SK-N-SH treated with all-trans-retinoic acid at 6 μM for 48 hours (cell line): ENCODE data around the gene GRIA2.

ENCODE experiments used
- ARNTL ChIP-seq: fragments of 450-650 bp; formaldehyde crosslinking; IDR thresholded peaks from 2 replicates; pipeline ENCODE4 v1.5.0; 2020; ENCODE audit warnings: low read depth, mild to moderate bottlenecking, moderate library complexity, borderline replicate concordance
- BACH2 ChIP-seq: fragments of 250-450 bp; sonication (Bioruptor Pico); IDR thresholded peaks from 2 replicates; pipeline ENCODE4 v1.9.0; 2021; ENCODE audit warnings: mild to moderate bottlenecking, borderline replicate concordance
- CREB5 ChIP-seq: fragments of 250-450 bp; sonication (Bioruptor Pico); IDR thresholded peaks from 2 replicates; pipeline ENCODE4 v1.5.1; 2020; ENCODE audit warnings: low read depth, mild to moderate bottlenecking, moderate library complexity
- ESRRG ChIP-seq: fragments of 250-450 bp; sonication (Bioruptor Pico); IDR thresholded peaks from 2 replicates; pipeline ENCODE4 v1.6.1; 2021; ENCODE audit warnings: mild to moderate bottlenecking
- GLIS3 ChIP-seq: fragments of 250-450 bp; sonication (Bioruptor Pico); IDR thresholded peaks from 2 replicates; pipeline ENCODE4 v1.5.0; 2020; ENCODE audit warnings: mild to moderate bottlenecking, moderate library complexity
- ZC3H10 ChIP-seq: fragments of 250-450 bp; sonication (Bioruptor Pico); IDR thresholded peaks from 2 replicates; pipeline ENCODE4 v1.5.1; 2021; ENCODE audit warnings: mild to moderate bottlenecking, moderate library complexity
- ZFP3 ChIP-seq: fragments of 250-450 bp; sonication (Bioruptor Pico); IDR thresholded peaks from 2 replicates; pipeline ENCODE4 v1.5.0; 2020; ENCODE audit warnings: mild to moderate bottlenecking, moderate library complexity
- ZFP30 ChIP-seq: fragments of 450-650 bp; formaldehyde crosslinking; IDR thresholded peaks from 2 replicates; pipeline ENCODE4 v1.5.0; 2022; ENCODE audit warnings: mild to moderate bottlenecking, moderate library complexity
- ZNF565 ChIP-seq: fragments of 450-650 bp; formaldehyde crosslinking; conservative IDR thresholded peaks from 2 replicates; pipeline ENCODE4 v1.5.0; 2020; ENCODE audit warnings: low read depth, mild to moderate bottlenecking, moderate library complexity
- TF ChIP-seq, protein P1 (sequence below): fragments of 250-450 bp; sonication (Bioruptor Pico); IDR thresholded peaks from 2 replicates; pipeline ENCODE4 v1.5.1; 2021; ENCODE audit warnings: mild to moderate bottlenecking, moderate library complexity
- TF ChIP-seq, protein P2 (sequence below): fragments of 250-450 bp; sonication (Bioruptor Pico); IDR thresholded peaks from 2 replicates; pipeline ENCODE4 v1.8.0; 2020; ENCODE audit warnings: mild to moderate bottlenecking, moderate library complexity, borderline replicate concordance
- TF ChIP-seq, protein P3 (sequence below): fragments of 250-450 bp; sonication (Bioruptor Pico); IDR thresholded peaks from 2 replicates; pipeline ENCODE4 v1.8.0; 2021; ENCODE audit warnings: low read depth, mild to moderate bottlenecking, moderate library complexity, borderline replicate concordance

GRCh38 chr4:157358851-157359250 lies 138.3 kb downstream of the GRIA2 start:
- TF ChIP-seq ARNTL (CRISPR knock-in tag), result no peak
- TF ChIP-seq GLIS3 (CRISPR knock-in tag), result no peak
- TF ChIP-seq CREB5, result no peak
- no peak for TF ChIP-seq ZNF565 (CRISPR knock-in tag)
- TF ChIP-seq ZC3H10 (CRISPR knock-in tag), result no peak
- no peak for TF ChIP-seq ZFP30 (CRISPR knock-in tag)
- TF ChIP-seq, protein P1, sequence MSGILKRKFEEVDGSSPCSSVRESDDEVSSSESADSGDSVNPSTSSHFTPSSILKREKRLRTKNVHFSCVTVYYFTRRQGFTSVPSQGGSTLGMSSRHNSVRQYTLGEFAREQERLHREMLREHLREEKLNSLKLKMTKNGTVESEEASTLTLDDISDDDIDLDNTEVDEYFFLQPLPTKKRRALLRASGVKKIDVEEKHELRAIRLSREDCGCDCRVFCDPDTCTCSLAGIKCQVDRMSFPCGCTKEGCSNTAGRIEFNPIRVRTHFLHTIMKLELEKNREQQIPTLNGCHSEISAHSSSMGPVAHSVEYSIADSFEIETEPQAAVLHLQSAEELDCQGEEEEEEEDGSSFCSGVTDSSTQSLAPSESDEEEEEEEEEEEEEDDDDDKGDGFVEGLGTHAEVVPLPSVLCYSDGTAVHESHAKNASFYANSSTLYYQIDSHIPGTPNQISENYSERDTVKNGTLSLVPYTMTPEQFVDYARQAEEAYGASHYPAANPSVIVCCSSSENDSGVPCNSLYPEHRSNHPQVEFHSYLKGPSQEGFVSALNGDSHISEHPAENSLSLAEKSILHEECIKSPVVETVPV (CRISPR knock-in tag), result no peak
- TF ChIP-seq, protein P2, sequence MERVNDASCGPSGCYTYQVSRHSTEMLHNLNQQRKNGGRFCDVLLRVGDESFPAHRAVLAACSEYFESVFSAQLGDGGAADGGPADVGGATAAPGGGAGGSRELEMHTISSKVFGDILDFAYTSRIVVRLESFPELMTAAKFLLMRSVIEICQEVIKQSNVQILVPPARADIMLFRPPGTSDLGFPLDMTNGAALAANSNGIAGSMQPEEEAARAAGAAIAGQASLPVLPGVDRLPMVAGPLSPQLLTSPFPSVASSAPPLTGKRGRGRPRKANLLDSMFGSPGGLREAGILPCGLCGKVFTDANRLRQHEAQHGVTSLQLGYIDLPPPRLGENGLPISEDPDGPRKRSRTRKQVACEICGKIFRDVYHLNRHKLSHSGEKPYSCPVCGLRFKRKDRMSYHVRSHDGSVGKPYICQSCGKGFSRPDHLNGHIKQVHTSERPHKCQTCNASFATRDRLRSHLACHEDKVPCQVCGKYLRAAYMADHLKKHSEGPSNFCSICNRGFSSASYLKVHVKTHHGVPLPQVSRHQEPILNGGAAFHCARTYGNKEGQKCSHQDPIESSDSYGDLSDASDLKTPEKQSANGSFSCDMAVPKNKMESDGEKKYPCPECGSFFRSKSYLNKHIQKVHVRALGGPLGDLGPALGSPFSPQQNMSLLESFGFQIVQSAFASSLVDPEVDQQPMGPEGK (CRISPR knock-in tag), result no peak
- TF ChIP-seq, protein P3, sequence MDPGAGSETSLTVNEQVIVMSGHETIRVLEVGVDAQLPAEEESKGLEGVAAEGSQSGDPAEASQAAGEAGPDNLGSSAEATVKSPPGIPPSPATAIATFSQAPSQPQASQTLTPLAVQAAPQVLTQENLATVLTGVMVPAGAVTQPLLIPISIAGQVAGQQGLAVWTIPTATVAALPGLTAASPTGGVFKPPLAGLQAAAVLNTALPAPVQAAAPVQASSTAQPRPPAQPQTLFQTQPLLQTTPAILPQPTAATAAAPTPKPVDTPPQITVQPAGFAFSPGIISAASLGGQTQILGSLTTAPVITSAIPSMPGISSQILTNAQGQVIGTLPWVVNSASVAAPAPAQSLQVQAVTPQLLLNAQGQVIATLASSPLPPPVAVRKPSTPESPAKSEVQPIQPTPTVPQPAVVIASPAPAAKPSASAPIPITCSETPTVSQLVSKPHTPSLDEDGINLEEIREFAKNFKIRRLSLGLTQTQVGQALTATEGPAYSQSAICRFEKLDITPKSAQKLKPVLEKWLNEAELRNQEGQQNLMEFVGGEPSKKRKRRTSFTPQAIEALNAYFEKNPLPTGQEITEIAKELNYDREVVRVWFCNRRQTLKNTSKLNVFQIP (CRISPR knock-in tag), result no peak
- no peak for TF ChIP-seq ESRRG
- TF ChIP-seq ZFP3 (CRISPR knock-in tag), result no peak
- no peak for TF ChIP-seq BACH2 (CRISPR knock-in tag)
